ENCODE data around the gene NPB.
"Not testable (repeated sequence)": the region's sequence is repeated elsewhere in the genome, so short reads cannot be mapped to it uniquely, and the experiment has no call there.

NPB gene

DNA sequence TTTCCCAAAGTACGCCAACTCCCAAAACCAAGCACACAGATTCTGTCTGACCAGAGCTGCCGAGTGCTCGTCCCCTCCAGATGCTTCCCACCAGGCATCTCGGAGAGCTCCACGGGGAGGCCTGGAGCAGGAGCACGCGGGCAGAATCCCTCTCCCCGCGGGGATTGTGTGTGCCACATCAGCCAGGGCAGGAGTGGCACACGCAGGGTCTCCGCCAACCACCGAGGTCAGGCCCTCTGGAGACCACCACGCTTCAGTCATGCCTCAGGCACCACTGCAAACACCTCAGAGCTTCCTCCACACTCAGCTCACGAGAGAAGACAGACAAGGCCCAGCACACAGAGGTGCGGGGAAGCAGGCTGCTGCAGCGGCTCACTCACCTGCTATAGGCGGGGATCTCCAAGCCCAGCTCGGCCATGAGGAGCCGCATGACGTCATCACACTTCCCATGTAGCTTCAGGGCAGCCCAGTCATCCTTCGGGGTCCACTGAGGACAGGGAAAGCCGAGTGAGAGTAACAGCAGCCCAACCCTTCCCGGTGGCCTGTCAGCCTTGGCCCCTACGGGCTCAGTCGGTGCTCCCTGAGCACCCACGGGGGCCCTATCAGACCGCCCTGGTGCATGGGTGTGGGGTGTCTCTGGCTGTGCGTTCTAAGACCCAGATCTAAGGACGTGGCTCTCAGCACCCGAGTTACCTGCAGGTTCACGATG, 11.5 kb downstream of the NPB start:
- no peak for DNase-seq

DNA sequence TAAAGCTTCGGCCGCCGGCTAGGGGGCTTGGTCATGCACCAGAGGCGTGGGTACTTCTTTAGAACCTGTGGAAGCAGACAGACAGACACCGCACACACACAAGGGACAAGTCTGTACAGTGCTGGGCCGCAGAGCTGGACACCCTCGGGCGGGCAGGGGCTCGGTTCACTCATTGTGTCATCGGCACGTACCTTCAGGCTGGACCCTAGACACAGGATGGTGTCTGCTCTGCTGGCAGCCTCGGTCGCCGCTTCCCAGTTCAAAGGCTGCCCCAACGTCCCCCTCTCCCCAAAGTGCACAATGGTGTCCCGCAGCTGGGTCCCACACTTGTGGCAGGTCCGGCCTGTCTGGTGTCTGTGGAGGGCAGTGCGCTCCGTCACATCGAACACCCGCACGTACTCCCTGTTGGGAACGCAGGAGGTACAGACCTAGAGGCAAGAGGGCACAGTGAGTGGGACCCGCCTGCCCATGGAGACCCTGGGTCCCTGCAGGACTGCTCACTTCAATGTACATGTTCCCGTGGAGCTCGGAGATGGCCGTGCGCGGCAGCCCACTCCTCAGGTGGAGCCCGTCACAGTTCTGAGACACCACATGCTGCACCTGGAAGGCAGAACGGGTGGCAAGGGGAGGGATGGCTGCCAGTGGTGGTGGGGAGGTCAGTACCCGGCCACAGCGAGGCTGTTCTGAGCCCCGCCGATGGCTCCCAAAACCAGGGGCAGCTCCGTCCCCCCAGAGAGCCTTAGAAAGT, 12.2 kb downstream of the NPB start:
- DNase-seq: no peak

- no peak for DNase-seq
Measured at GRCh38 chr17:81915331-81915730, 13.3 kb downstream of the NPB start.

- DNase-seq: no peak
Measured at GRCh38 chr17:81916234-81917001, 14.4 kb downstream of the NPB start.

GRCh38 chr17:81917565-81918332, 15.7 kb downstream of the NPB start, which contains the start of gene SIRT7:
Gene SIRT7, minus strand, starts transcription at chr17:81918176. Its CDS starts 45 bp downstream, at chr17:81918131.
- DNase-seq: peak; percentile 9

GRCh38 chr17:81918333-81918669, 16.3 kb downstream of the NPB start:
- not testable (repeated sequence) for DNase-seq

- no peak for DNase-seq
Measured at GRCh38 chr17:81918832-81919545, 17.0 kb downstream of the NPB start.

- DNase-seq: no peak
Measured at GRCh38 chr17:81920612-81921536, 18.8 kb downstream of the NPB start.

- no peak for DNase-seq
Measured at GRCh38 chr17:81921537-81921862, 19.5 kb downstream of the NPB start.

DNA sequence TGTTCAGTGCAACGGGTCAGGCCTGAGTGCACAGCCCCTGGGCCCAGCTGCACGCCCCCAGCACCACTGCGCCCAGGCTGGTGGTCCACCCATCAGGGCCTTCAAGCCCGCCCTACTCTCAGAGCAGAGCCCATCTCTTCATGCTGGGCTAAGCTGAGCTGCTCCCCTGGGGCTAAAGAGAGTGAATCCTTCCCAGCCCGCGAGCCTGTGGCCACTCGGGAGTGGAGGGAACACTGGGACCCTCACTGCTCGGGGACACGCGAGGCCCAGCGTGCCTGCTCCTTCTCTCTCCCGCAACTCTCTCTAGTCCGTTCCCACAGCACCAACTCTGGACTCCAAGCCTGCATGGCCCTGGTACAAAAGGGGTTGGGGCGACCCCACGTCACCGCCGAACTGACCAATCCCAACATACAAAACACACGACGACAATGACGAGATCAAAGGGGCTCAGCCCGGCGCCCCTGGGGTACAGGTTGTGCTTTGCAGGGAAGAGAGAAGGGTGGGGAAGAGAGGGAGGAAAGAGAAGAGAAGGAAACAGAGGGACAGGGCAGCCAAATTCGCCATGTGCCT, 20.0 kb downstream of the NPB start:
- DNase-seq: no peak

- no peak for DNase-seq
Measured at GRCh38 chr17:81922566-81923301, 20.7 kb downstream of the NPB start.

- DNase-seq: no peak
Measured at GRCh38 chr17:81923302-81924260, 21.5 kb downstream of the NPB start.

DNA sequence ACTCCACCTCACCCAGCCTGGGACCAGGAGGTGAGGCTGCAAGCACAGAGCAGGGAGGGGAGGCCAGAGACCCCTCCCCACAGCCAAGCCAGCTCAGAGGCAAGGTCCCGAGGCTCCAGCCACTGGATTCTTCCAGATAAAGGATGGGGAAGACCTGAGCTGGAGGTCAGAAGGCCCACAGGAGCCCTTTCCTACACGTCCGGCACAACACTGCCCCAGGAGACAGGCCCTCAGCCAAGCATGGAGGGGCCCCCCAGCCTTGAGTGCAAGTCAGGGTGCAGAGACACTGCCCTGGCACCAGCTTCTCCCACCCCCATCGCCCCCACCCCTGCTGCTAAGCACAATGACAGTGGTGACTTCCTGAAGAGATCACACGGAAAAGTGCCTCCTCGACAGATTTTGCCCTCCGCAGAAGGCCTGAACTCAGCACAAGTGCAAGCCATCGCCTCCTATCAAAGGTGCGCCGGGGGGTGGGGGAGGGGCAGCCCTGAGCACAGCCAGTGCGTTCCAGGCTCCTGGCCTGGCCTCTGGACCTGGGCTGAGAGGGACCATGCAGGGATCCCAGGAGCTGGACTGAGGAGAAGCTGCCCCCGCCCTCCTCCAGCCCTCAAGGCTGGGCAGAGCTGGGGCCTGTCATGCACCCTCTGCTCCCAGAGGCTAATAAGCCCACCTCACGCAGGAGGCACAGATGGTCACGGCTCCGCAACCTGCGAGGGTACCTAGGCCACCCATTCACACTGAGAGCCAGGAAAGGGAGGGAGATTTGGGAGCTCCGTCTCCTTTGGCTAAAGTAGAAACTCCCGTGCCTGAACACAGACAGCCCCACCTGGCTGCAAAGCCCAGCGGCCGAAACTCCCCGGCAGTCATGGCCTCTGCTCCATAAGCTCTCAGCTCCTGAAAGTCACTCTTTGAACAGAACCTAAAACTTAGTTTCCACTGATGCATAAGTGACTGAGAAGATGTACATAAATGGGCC, 22.8 kb downstream of the NPB start:
- DNase-seq: no peak

- DNase-seq: no peak
Measured at GRCh38 chr17:81925860-81926450, 23.9 kb downstream of the NPB start.

GRCh38 chr17:81926451-81927151, 24.6 kb downstream of the NPB start:
- DNase-seq: no peak

GRCh38 chr17:81927152-81927652, 25.2 kb downstream of the NPB start:
- no peak for DNase-seq

All from NCI-H187 treated with DMSO at 0.1 percent for 48 hours (cell line).